GM12873 (cell line): ENCODE measurements around the gene SORBS1.

Experiments
- CTCF ChIP-seq: IDR thresholded peaks from 2 replicates; pipeline ENCODE4 v1.5.1; 2012; ENCODE audit warnings: low read depth, mild to moderate bottlenecking, moderate library complexity, low read length, control low read depth; ENCODE audit not compliant: insufficient read depth; ENCODE audit errors: missing control alignments

SORBS1 gene

DNA sequence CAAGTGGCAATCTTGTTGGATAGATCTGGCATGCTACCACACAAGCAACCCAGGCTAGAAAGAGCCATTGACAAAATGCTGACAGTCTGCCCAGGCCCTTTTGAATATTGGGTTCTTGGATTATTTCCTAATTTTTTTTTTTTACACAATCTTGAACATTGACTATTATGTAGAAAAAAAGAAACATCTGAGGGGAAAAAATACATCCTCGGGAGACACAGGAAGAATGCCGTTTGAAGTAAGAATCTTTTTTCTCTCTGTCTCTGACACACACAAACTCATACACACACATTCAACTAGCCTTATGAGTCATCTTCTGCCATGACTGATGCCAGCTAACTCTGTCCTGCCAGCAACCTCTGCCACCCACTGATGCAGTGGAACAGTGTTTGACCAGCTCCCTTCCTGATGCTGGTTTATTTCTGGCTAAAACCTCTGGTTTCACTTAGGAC, 47.2 kb downstream of the SORBS1 start:
- no peak for TF ChIP-seq CTCF

DNA sequence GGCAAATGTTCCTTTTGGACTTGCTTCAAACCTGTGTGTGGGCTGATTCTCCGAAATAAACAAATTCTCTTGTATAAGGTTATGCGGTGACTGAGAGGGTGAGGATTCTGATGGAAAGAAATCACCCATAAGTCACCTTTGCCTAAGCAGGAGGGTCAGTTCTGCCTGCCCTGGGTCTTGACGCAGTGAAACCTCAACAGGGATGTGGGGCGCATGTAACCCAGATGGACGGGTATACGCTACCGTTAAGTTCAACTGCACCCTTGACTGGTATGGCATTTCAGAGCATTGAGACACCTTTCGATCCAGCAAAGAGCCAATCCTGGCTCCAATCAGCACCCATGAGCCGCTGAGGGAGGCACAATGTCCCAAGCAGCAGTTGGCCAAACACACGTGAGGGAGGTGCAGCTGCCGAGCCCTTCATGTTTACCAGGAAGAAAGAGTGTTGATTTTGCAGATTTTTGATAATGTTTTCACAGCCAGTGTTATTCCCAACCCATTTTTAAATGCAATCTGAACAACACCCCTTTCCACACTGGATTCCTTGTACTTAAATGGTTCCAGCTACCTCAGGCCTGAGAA, 48.1 kb downstream of the SORBS1 start:
- no peak for TF ChIP-seq CTCF

DNA sequence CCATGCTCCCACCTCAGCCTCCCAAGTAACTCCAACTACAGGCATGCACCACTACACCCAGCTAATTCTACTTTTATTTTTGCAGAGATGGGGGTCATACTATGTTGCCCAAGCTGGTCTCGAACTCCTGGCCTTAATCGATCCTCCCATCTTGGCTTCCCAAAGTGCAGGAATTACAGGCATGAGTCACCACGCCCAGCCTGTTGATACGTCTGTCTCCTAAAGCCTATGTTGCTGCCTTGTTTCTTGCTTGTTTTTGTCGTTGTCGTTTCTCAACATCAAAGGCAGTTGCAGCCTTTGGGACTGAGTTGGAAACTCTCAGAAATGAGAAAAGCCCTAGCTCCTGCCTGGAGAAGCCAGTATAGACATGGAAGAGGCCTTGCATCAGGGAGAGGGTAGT, 49.9 kb downstream of the SORBS1 start:
- no peak for TF ChIP-seq CTCF

GRCh38 chr10:95509251-95509650, 51.9 kb downstream of the SORBS1 start:
- TF ChIP-seq CTCF = no peak

- no peak for TF ChIP-seq CTCF
Measured at GRCh38 chr10:95508730-95509129, 52.4 kb downstream of the SORBS1 start.

- no peak for TF ChIP-seq CTCF
Measured at GRCh38 chr10:95506056-95506737, 55.0 kb downstream of the SORBS1 start.

- TF ChIP-seq CTCF = no peak
Measured at GRCh38 chr10:95505641-95506040, 55.5 kb downstream of the SORBS1 start.
